Lung (tissue), 12 donors: ENCODE measurements around the gene BCAP31. TPM values are rescaled to one million over a fixed set of nuclear protein-coding genes. Genes with fewer than 3 reads are reported as not detected.

Experiments
- ATAC-seq: fragments of 200-7000 bp; cut with Tn5 transposase; one replicate; pipeline ENCODE4 v1.9.1; 2020; ENCODE audit warnings: moderate number of reproducible peaks; ENCODE audit not compliant: insufficient read depth, low FRiP score
- DNase-seq, 3 donors: peaks; one replicate each; pipeline ENCODE4 v3.0.0-alpha.2; 2013 to 2017
- H3K27ac ChIP-seq, 2 donors: one replicate each; pipeline ENCODE4 v1.5.1; 2013; ENCODE audit warnings: mild to moderate bottlenecking in 2 of 2, moderate library complexity in 2 of 2, control low read depth in 1 of 2, inconsistent platforms in 1 of 2, low read depth in 1 of 2, low read length in 1 of 2
- H3K27me3 ChIP-seq, 3 donors: one replicate each; pipeline ENCODE4 v1.5.1; 2013; ENCODE audit warnings: low read length in 2 of 3; ENCODE audit not compliant: control insufficient read depth in 3 of 3, insufficient read depth in 3 of 3
- H3K36me3 ChIP-seq, 4 donors: one replicate each; pipeline ENCODE4 v1.5.1; 2013; ENCODE audit warnings: low read length in 4 of 4, mild to moderate bottlenecking in 1 of 4, moderate library complexity in 1 of 4; ENCODE audit not compliant: control insufficient read depth in 4 of 4, insufficient read depth in 4 of 4
- H3K4me1 ChIP-seq, 5 donors: one replicate each; pipeline ENCODE4 v1.5.1; 2013; ENCODE audit warnings: low read length in 5 of 5, mild to moderate bottlenecking in 2 of 5, moderate library complexity in 1 of 5; ENCODE audit not compliant: control insufficient read depth in 5 of 5, insufficient read depth in 5 of 5
- H3K4me3 ChIP-seq: one replicate; pipeline ENCODE4 v1.5.1; 2013; ENCODE audit warnings: mild to moderate bottlenecking, control low read depth, moderate library complexity
- H3K9ac ChIP-seq, 2 donors: one replicate each; pipeline ENCODE4 v1.5.1; 2013; ENCODE audit warnings: low read length in 2 of 2, control low read depth in 1 of 2; ENCODE audit not compliant: insufficient read depth in 1 of 2
- H3K9me3 ChIP-seq, 4 donors: one replicate each; pipeline ENCODE4 v1.5.1; 2013; ENCODE audit warnings: low read length in 3 of 4, mild to moderate bottlenecking in 1 of 4, moderate library complexity in 1 of 4; ENCODE audit not compliant: control insufficient read depth in 4 of 4, insufficient read depth in 3 of 4
- CTCF ChIP-seq: IDR thresholded peaks from 2 replicates; pipeline ENCODE4 v1.5.1; 2012; ENCODE audit warnings: mild to moderate bottlenecking; ENCODE audit errors: control extremely low read depth, extremely low read depth
- WGBS, 2 donors: extraction: QIAGEN DNeasy Blood & Tissue Kit; methylation state at CpG; one replicate each; pipeline ENCODE4 v1.1.7; 2013; 5-methylcytosine and 5-hydroxymethylcytosine counted together
- polyA plus RNA-seq, 2 donors: library from polyadenylated mRNA; stranded (reverse); fragments of 200-250 nt; gene quantifications; one replicate each; pipeline ENCODE4 v1.2.1, GENCODE V29; 2013
- total RNA-seq, 2 donors: library from RNA; depleted of rRNA in 1 of 2; stranded (reverse); fragments of >200 nt in 1 of 2; gene quantifications; one replicate each; pipeline ENCODE4 v1.2.1, GENCODE V29; 2014 to 2021
- donor health status: control.
- donor health status: control.
- donor health status: Bipolar disorder and iron deficiency.
- donor health status: healthy.
- donor health status: DM: yes; HTN: yes; CAD: no.

BCAP31 gene
- total and polyA plus RNA-seq, 4 donors: 76.8 to 283 (median 206) TPM

- no peaks in the 10 kb centered on the region for H3K4me1 ChIP-seq
- H3K27ac ChIP-seq: peak within 1 kb of the TSS in 1 of 2 donors; percentile 88
- ATAC-seq (peak; percentile 32), DNase-seq (peak; percentile 73 to 85 (median 81))
- H3K4me3 ChIP-seq: peak within 1 kb of the TSS; percentile 20
- no peak within 1 kb of the TSS for H3K9ac ChIP-seq
- TF ChIP-seq CTCF: no peak
- H3K27me3 ChIP-seq: no peaks in the 10 kb centered on the region
- peaks cover 0 to 3% (median 1%) of the 10 kb centered on the region in 4 donors for H3K9me3 ChIP-seq
- WGBS, 2 donors: 0 to 31% methylated on average over 10 to 64 of the region's 66 CpGs
- no peaks in the 10 kb centered on the region for H3K36me3 ChIP-seq
Measured at GRCh38 chrX:153687121-153688039, 36.8 kb downstream of the BCAP31 start, which contains the start of gene SLC6A8. Gene SLC6A8, plus strand, starts transcription at chrX:153687926. Its CDS starts 649 bp downstream, at chrX:153688575.

GRCh38 chrX:153686711-153687110 lies 37.5 kb downstream of the BCAP31 start:
- ATAC-seq: no peak
- WGBS, 2 donors: 51 to 52% methylated on average over 7 to 9 of the region's 9 CpGs
- Histone ChIP-seq H3K36me3 (no peaks in the 10 kb centered on the region), H3K4me1 (no peaks in the 10 kb centered on the region), H3K27ac (no peak overlapping the region), H3K4me3 (no peak overlapping the region), H3K27me3 (no peaks in the 10 kb centered on the region), H3K9ac (no peak overlapping the region), H3K9me3 (peaks cover 0 to 3% (median 1%) of the 10 kb centered on the region in 4 donors)
- TF ChIP-seq CTCF: no peak
- DNase-seq: peak in 2 of 3 donors; percentile 22 to 40

GRCh38 chrX:153685751-153686696 lies 38.2 kb downstream of the BCAP31 start:
- DNase-seq: no peak
- TF ChIP-seq CTCF: no peak

More at GRCh38 chrX:153685751-153686696, 38.2 kb downstream of the BCAP31 start:
- H3K36me3 ChIP-seq: no peaks in the 10 kb centered on the region
- 78 to 80% methylated on average over 18 to 24 of the region's 24 CpGs for WGBS, 2 donors
- no peak overlapping the region for H3K27ac ChIP-seq
- H3K4me3 ChIP-seq: no peak overlapping the region
- no peak overlapping the region for H3K9ac ChIP-seq
- peaks cover 0 to 3% (median 1%) of the 10 kb centered on the region in 4 donors for H3K9me3 ChIP-seq
- H3K27me3 ChIP-seq: peaks cover 0 to 4% (median 0%) of the 10 kb centered on the region in 3 donors
- ATAC-seq: no peak
- no peaks in the 10 kb centered on the region for H3K4me1 ChIP-seq
